ENCODE results near the gene DPF1.
A peak's percentile ranks its signal among the peaks of the same experiment; 100 is the strongest.

DPF1 gene

GRCh38 chr19:38221919-38222830 is 1.8 kb downstream of the DPF1 start:
- peak; percentile 55; the same call in 1 of the 2 replicates for TF ChIP-seq ZNF518A (tag by site-specific recombination; conservative IDR thresholded peaks at IDR 0.05; ENCODE audit: low read depth)
- TF ChIP-seq ZNF623 (tag by site-specific recombination; IDR thresholded peaks at IDR 0.05) = 0 out of 2 replicates have a peak, but pooled peaks have one; percentile 26
- peak; percentile 64; the same call in 1 of the 2 replicates for TF ChIP-seq ZNF394 (tag by site-specific recombination; IDR thresholded peaks at IDR 0.05; ENCODE audit: borderline replicate concordance)
- TF ChIP-seq, protein P1, sequence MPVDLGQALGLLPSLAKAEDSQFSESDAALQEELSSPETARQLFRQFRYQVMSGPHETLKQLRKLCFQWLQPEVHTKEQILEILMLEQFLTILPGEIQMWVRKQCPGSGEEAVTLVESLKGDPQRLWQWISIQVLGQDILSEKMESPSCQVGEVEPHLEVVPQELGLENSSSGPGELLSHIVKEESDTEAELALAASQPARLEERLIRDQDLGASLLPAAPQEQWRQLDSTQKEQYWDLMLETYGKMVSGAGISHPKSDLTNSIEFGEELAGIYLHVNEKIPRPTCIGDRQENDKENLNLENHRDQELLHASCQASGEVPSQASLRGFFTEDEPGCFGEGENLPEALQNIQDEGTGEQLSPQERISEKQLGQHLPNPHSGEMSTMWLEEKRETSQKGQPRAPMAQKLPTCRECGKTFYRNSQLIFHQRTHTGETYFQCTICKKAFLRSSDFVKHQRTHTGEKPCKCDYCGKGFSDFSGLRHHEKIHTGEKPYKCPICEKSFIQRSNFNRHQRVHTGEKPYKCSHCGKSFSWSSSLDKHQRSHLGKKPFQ (tag by site-specific recombination; IDR thresholded peaks at IDR 0.05) = no peak
- Histone ChIP-seq H3K36me3 (ENCODE audit: control insufficient read depth in 2 of 2, insufficient read depth in 1 of 2, low read length in 2 of 2) (peaks cover 28 to 29% of the 10 kb centered on the region in 2 experiments), H3K4me3 (ENCODE audit: low read depth, low read length) (no peak overlapping the region), H3K27ac (ENCODE audit: extremely low read depth, low read depth, low read length) (no peak overlapping the region), H3K9me3 (ENCODE audit: control insufficient read depth, insufficient read depth, low read depth, low read length) (no peaks in the 10 kb centered on the region), H3K4me1 (ENCODE audit: control insufficient read depth, insufficient read depth, low read length) (peaks cover 9% of the 10 kb centered on the region)
- CTCF ChIA-PET = interaction anchor here (0.6 to 4.3 kb wide), 4 partner anchors 22 to 315 kb away, joined by 4 to 18 read pairs (median 4); partner anchors contain the start of gene SIPA1L3
- POLR2A ChIA-PET = no interaction called here

DNA sequence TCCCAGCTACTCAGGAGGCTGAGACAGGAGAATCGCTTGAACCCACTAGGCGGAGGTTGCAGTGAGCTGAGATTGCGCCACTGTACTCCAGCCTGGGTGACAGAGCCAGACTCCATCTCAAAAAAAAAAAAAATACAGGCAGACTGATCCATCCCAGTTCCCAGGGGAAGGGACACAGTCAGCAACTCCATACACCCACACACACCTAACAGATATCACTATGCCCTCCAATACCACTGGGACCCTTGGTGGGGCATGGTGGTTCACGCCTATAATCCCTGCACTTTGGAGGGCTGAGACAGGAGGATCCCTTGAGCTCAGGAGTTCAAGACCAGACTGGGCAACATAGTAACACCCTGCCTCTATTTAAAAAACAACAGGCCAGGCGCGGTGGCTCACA is 2.6 kb downstream of the DPF1 start:
- 0 out of 2 replicates have a peak, but pooled peaks have one; percentile 10 for TF ChIP-seq ZNF600 (tag by site-specific recombination; IDR thresholded peaks at IDR 0.05)
- no peak for TF ChIP-seq ZNF843 (tag by site-specific recombination; IDR thresholded peaks at IDR 0.05)
- peak; percentile 41; the same call in 1 of the 2 replicates for TF ChIP-seq ZFHX2 (tag by site-specific recombination; conservative IDR thresholded peaks at IDR 0.05)
- TF ChIP-seq, protein P2, sequence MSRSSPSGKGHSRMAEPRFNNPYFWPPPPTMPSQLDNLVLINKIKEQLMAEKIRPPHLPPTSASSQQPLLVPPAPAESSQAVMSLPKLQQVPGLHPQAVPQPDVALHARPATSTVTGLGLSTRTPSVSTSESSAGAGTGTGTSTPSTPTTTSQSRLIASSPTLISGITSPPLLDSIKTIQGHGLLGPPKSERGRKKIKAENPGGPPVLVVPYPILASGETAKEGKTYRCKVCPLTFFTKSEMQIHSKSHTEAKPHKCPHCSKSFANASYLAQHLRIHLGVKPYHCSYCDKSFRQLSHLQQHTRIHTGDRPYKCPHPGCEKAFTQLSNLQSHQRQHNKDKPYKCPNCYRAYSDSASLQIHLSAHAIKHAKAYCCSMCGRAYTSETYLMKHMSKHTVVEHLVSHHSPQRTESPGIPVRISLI (tag by site-specific recombination; IDR thresholded peaks at IDR 0.05) = 0 out of 2 replicates have a peak, but pooled peaks have one; percentile 27
- peak; percentile 55; the same call in 1 of the 2 replicates for TF ChIP-seq EGR2 (tag by site-specific recombination; IDR thresholded peaks at IDR 0.05; ENCODE audit: low read depth)
- TF ChIP-seq, protein P3, sequence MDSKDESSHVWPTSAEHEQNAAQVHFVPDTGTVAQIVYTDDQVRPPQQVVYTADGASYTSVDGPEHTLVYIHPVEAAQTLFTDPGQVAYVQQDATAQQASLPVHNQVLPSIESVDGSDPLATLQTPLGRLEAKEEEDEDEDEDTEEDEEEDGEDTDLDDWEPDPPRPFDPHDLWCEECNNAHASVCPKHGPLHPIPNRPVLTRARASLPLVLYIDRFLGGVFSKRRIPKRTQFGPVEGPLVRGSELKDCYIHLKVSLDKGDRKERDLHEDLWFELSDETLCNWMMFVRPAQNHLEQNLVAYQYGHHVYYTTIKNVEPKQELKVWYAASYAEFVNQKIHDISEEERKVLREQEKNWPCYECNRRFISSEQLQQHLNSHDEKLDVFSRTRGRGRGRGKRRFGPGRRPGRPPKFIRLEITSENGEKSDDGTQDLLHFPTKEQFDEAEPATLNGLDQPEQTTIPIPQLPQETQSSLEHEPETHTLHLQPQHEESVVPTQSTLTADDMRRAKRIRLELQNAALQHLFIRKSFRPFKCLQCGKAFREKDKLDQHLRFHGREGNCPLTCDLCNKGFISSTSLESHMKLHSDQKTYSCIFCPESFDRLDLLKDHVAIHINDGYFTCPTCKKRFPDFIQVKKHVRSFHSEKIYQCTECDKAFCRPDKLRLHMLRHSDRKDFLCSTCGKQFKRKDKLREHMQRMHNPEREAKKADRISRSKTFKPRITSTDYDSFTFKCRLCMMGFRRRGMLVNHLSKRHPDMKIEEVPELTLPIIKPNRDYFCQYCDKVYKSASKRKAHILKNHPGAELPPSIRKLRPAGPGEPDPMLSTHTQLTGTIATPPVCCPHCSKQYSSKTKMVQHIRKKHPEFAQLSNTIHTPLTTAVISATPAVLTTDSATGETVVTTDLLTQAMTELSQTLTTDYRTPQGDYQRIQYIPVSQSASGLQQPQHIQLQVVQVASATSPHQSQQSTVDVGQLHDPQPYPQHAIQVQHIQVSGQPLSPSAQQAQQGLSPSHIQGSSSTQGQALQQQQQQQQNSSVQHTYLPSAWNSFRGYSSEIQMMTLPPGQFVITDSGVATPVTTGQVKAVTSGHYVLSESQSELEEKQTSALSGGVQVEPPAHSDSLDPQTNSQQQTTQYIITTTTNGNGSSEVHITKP (tag by site-specific recombination; IDR thresholded peaks at IDR 0.05) = peak; percentile 75
- no peak for TF ChIP-seq ZNF132 (tag by site-specific recombination; IDR thresholded peaks at IDR 0.05; ENCODE audit: borderline replicate concordance)
- Histone ChIP-seq H3K9me3 (ENCODE audit: control insufficient read depth, insufficient read depth, low read depth, low read length) (no peaks in the 10 kb centered on the region), H3K27ac (ENCODE audit: extremely low read depth, low read depth, low read length) (no peak overlapping the region), H3K36me3 (ENCODE audit: control insufficient read depth in 2 of 2, insufficient read depth in 1 of 2, low read length in 2 of 2) (peaks cover 28 to 29% of the 10 kb centered on the region in 2 experiments), H3K4me3 (ENCODE audit: low read depth, low read length) (no peak overlapping the region), H3K4me1 (ENCODE audit: control insufficient read depth, insufficient read depth, low read length) (peaks cover 7% of the 10 kb centered on the region)
- POLR2A ChIA-PET = no interaction called here
- CTCF ChIA-PET = interaction anchor here (0.6 to 4.3 kb wide), 5 partner anchors 23 to 500 kb away, joined by 3 to 18 read pairs (median 4); partner anchors contain the start of gene SIPA1L3

All from HEK293 (cell line).